A549 (cell line): ENCODE measurements around the gene SEPTIN10. TPM values are rescaled to one million over a fixed set of nuclear protein-coding genes. Genes with fewer than 3 reads are reported as not detected.
A peak's percentile ranks its signal among the peaks of the same experiment; 100 is the strongest.

ENCODE experiments used
- ATAC-seq, 2 experiments: fragments of 200-7000 bp in 1 of 2; fragments of >200 bp in 1 of 2; cut with Nextera tagmentation in 1 of 2; cut with Tn5 transposase in 1 of 2; 3 replicates each; pipeline versions ENCODE4 v1.8.0 to v1.9.1; 2018 to 2020; ENCODE audit warnings: mild to moderate bottlenecking in 1 of 2, moderate library complexity in 1 of 2
- CTCF ChIA-PET: fragments of 300-600 bp; sonication (Branson Sonifier 250); formaldehyde crosslinking; extraction: SDS; loops from one replicate; lab custom pipeline; 2021; ENCODE audit warnings: antibody characterized with exemption, inconsistent platforms; lab: Yijun Ruan, JAX
- POLR2A ChIA-PET: fragments of 350-600 bp; formaldehyde crosslinking; extraction: SDS; loops from one replicate; lab custom pipeline; 2021; ENCODE audit warnings: antibody characterized with exemption, inconsistent platforms; lab: Yijun Ruan, JAX
- DNase-seq, 2 experiments: peaks; one replicate each; pipeline versions ENCODE4 v3.0.0 to v3.0.0-alpha.2; 2011 to 2016; ENCODE audit warnings: low read depth in 1 of 2, low spot score in 1 of 2
- FAIRE-seq: peaks from 2 replicates; lab custom pipeline; 2011; peaks lifted over from hg19 to GRCh38; lab: Jason Lieb, UNC
- H3K27ac ChIP-seq, 2 experiments: fragments of >200 bp; sonication (Bioruptor Twin); formaldehyde crosslinking; 3 replicates each; pipeline ENCODE4 v1.5.1; 2016 to 2017
- H3K4me1 ChIP-seq: fragments of >200 bp; sonication (Bioruptor Twin); formaldehyde crosslinking; 3 replicates; pipeline ENCODE4 v1.6.1; 2016
- H3K4me2 ChIP-seq: fragments of >200 bp; sonication (Bioruptor Twin); formaldehyde crosslinking; 3 replicates; pipeline ENCODE4 v1.6.1; 2016
- H3K4me3 ChIP-seq: fragments of >200 bp; sonication (Bioruptor Twin); formaldehyde crosslinking; 3 replicates; pipeline ENCODE4 v1.5.1; 2016
- H3K9me3 ChIP-seq: fragments of >200 bp; sonication (Bioruptor Twin); formaldehyde crosslinking; 3 replicates; pipeline ENCODE4 v1.6.1; 2016
- BHLHE40 ChIP-seq: IDR thresholded peaks from 2 replicates; pipeline ENCODE4 v1.6.1; 2012; ENCODE audit warnings: low read depth, low read length, inconsistent platforms
- CEBPB ChIP-seq, 2 experiments: fragments of >200 bp in 1 of 2; sonication (Bioruptor Twin) in 1 of 2; formaldehyde crosslinking in 1 of 2; IDR thresholded peaks; 2 replicates each; pipeline ENCODE4 v1.6.1; 2012 to 2016
- EHF ChIP-seq: fragments of 250-450 bp; sonication (Bioruptor Pico); IDR thresholded peaks from 2 replicates; pipeline ENCODE4 v1.5.0; 2020; ENCODE audit warnings: mild to moderate bottlenecking
- EP300 ChIP-seq, 2 experiments: fragments of >200 bp; sonication (Bioruptor Twin); formaldehyde crosslinking; IDR thresholded peaks; 2 replicates in 1 of 2; 3 replicates in 1 of 2; pipeline ENCODE4 v1.6.1; 2016 to 2017
- FOSB ChIP-seq: fragments of 250-450 bp; sonication (Bioruptor Pico); IDR thresholded peaks from 2 replicates; pipeline ENCODE4 v1.5.0; 2020; ENCODE audit warnings: mild to moderate bottlenecking, moderate library complexity
- FOSL2 ChIP-seq, 2 experiments: fragments of 450-650 bp in 1 of 2; fragments of >200 bp in 1 of 2; sonication (Bioruptor Twin) in 1 of 2; formaldehyde crosslinking; IDR thresholded peaks; 2 replicates each; pipeline versions ENCODE4 v1.5.0 to v1.6.1; 2016 to 2020; ENCODE audit warnings: mild to moderate bottlenecking in 1 of 2, moderate library complexity in 1 of 2
- HDAC2 ChIP-seq: fragments of 200-600 bp; sonication (generic); IDR thresholded peaks from 2 replicates; pipeline ENCODE4 v1.6.1; 2016
- HOXA7 ChIP-seq: fragments of 250-450 bp; sonication (Bioruptor Pico); IDR thresholded peaks from 2 replicates; pipeline ENCODE4 v1.5.0; 2020; ENCODE audit warnings: mild to moderate bottlenecking, moderate library complexity
- HOXB13 ChIP-seq: fragments of 250-450 bp; sonication (Bioruptor Pico); IDR thresholded peaks from 2 replicates; pipeline ENCODE4 v1.5.0; 2020; ENCODE audit warnings: low read depth, mild to moderate bottlenecking, moderate library complexity
- HOXB5 ChIP-seq: fragments of 250-450 bp; sonication (Bioruptor Pico); IDR thresholded peaks from 2 replicates; pipeline ENCODE4 v1.5.0; 2020; ENCODE audit warnings: mild to moderate bottlenecking, moderate library complexity
- JUN ChIP-seq, 2 experiments: fragments of >200 bp; sonication (Bioruptor Twin); formaldehyde crosslinking; IDR thresholded peaks; 2 replicates in 1 of 2; 3 replicates in 1 of 2; pipeline ENCODE4 v1.6.1; 2016 to 2017
- JUNB ChIP-seq: fragments of >200 bp; sonication (Bioruptor Twin); formaldehyde crosslinking; IDR thresholded peaks from 2 replicates; pipeline ENCODE4 v1.6.1; 2016
- KDM5A ChIP-seq: fragments of 200-600 bp; sonication (generic); IDR thresholded peaks from 2 replicates; pipeline ENCODE4 v1.6.1; 2016; ENCODE audit warnings: antibody characterized with exemption, mild to moderate bottlenecking
- MAFK ChIP-seq: fragments of 450-650 bp; IDR thresholded peaks from 2 replicates; pipeline ENCODE4 v1.6.1; 2014; ENCODE audit not compliant: partially characterized antibody
- MAZ ChIP-seq: fragments of 150-350 bp; IDR thresholded peaks from 2 replicates; pipeline ENCODE4 v1.6.1; 2014; ENCODE audit warnings: antibody characterized with exemption, low read depth, low read length, borderline replicate concordance
- NFE2L2 ChIP-seq: fragments of 150-350 bp; conservative IDR thresholded peaks from 2 replicates; pipeline ENCODE4 v1.6.1; 2014; ENCODE audit warnings: low read length
- NR3C1 ChIP-seq: fragments of >200 bp; sonication (Bioruptor Twin); formaldehyde crosslinking; IDR thresholded peaks from 3 replicates; pipeline ENCODE4 v1.6.1; 2017
- POLR2A ChIP-seq: IDR thresholded peaks from 2 replicates; pipeline ENCODE4 v1.6.1; 2012; ENCODE audit warnings: mild to moderate bottlenecking, low read length
- RARB ChIP-seq: fragments of 250-450 bp; sonication (Bioruptor Pico); IDR thresholded peaks from 2 replicates; pipeline ENCODE4 v1.8.0; 2021; ENCODE audit warnings: mild to moderate bottlenecking, moderate library complexity
- SMC3 ChIP-seq: fragments of >200 bp; sonication (Bioruptor Twin); formaldehyde crosslinking; IDR thresholded peaks from 3 replicates; pipeline ENCODE4 v1.6.1; 2018; ENCODE audit warnings: inconsistent platforms
- SREBF2 ChIP-seq: fragments of 450-650 bp; IDR thresholded peaks from 2 replicates; pipeline ENCODE4 v1.6.1; 2014; ENCODE audit warnings: mild to moderate bottlenecking, moderate library complexity
- ZNF302 ChIP-seq: fragments of 250-450 bp; sonication (Bioruptor Pico); IDR thresholded peaks from 2 replicates; pipeline ENCODE4 v1.9.0; 2021; ENCODE audit warnings: inconsistent platforms, mild to moderate bottlenecking, moderate library complexity
- WGBS: methylation state at CpG from one replicate; pipeline ENCODE4 v1.1.6; 2017; ENCODE audit errors: missing lambda C conversion rate; 5-methylcytosine and 5-hydroxymethylcytosine counted together
- polyA plus RNA-seq, 4 experiments: library from polyadenylated mRNA; depleted of rRNA in 3 of 4; stranded (reverse); fragments of >200 nt; fragmentation: RNase III in 1 of 4; extraction: RNeasy Plus Mini Kit Qiagen cat#74134 plus additional on column Dnase treatment in 1 of 4; gene quantifications; 2 replicates in 3 of 4; 3 replicates in 1 of 4; pipeline ENCODE4 v1.2.3, GENCODE V29; 2011 to 2017
- TF ChIP-seq, protein P1 (sequence below): fragments of >200 bp; sonication (Bioruptor Twin); formaldehyde crosslinking; IDR thresholded peaks from 3 replicates; pipeline ENCODE4 v1.6.1; 2016
- TF ChIP-seq, protein P2 (sequence below): IDR thresholded peaks from 2 replicates; pipeline ENCODE4 v1.6.1; 2012
- TF ChIP-seq, protein P3 (sequence below): fragments of 150-350 bp; IDR thresholded peaks from 2 replicates; pipeline ENCODE4 v1.6.1; 2014; ENCODE audit warnings: low read depth, mild to moderate bottlenecking, low read length
- TF ChIP-seq, protein P4 (sequence below): fragments of >200 bp; sonication (Bioruptor Twin); formaldehyde crosslinking; IDR thresholded peaks from 2 replicates; pipeline ENCODE4 v1.6.1; 2016

Gene SEPTIN10
- polyA plus RNA-seq, 2 of the 4 experiments (the other 2 are of a cell fraction), result 87.6 to 95.0 TPM

DNA sequence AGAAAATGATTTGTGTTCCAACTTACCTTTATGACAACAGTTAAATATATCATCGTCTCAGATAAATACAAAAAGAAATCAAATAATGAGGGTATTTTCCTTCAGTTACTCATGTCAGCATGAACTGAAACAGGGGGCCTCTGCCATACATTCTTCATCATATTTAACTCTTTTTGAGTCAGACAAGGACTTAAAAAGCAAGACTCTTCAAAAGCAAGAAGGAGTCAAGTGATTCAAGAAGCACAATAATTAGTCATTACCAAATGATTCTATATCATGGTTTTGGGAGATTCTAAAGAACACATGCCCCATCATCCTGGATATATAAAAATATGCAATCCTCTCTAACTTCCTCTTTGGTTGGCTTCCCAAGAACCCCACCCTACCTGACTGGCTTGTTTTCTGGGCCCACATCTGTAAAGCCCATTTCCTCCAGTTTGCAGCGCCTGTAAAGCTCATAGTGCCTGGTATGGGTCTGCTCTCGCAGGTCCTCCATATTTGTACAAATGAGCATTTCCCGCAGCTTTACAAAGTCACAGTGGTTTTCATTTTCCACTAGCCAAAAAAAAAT is 49.7 kb downstream of the SEPTIN10 start:
- Histone ChIP-seq H3K4me1 (peaks cover 56% of the 10 kb centered on the region), H3K9me3 (no peaks in the 10 kb centered on the region), H3K4me3 (no peak overlapping the region), H3K4me2 (no peak overlapping the region), H3K27ac (peak overlapping the region; percentile 69 to 84; a peak in 5 of 6 replicates)
- ATAC-seq (no peak), DNase-seq (no peak), FAIRE-seq (no peak)
- WGBS, result 91% methylated on average over 4 of the region's 4 CpGs
- ChIA-PET CTCF (interaction anchor here (1.4 to 1.9 kb wide), 2 partner anchors 11 to 18 kb away, joined by 3 to 8 read pairs; no protein-coding TSS in a partner anchor), POLR2A (no interaction called here)
- TF ChIP-seq, protein P1, sequence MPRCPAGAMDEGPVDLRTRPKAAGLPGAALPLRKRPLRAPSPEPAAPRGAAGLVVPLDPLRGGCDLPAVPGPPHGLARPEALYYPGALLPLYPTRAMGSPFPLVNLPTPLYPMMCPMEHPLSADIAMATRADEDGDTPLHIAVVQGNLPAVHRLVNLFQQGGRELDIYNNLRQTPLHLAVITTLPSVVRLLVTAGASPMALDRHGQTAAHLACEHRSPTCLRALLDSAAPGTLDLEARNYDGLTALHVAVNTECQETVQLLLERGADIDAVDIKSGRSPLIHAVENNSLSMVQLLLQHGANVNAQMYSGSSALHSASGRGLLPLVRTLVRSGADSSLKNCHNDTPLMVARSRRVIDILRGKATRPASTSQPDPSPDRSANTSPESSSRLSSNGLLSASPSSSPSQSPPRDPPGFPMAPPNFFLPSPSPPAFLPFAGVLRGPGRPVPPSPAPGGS, result no peak
- TF ChIP-seq, protein P2, sequence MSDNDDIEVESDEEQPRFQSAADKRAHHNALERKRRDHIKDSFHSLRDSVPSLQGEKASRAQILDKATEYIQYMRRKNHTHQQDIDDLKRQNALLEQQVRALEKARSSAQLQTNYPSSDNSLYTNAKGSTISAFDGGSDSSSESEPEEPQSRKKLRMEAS, result no peak
- no peak for TF ChIP-seq HOXB5

DNA sequence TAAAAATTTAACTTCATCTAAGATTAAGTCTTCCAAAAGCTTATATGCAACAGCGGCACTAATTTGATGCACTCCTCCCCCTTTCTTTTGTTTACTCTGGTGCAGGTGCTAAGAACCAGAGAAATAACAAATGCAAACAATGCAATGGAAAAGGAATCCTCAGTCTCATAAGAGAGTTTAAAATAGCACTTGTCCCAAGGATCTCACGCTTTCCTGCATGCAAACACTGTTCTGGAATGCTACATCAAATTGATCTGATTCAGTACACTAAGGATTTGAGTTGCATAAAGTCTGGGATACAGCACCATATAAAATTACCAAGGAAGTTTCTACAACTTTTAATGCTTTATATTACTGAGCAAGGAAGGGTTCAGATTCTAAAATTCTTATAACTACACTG is 50.5 kb downstream of the SEPTIN10 start:
- Histone ChIP-seq H3K4me2 (peak overlapping the region; percentile 48; the same call in 2 of the 3 replicates), H3K27ac (peak overlapping the region; percentile 69 to 84; a peak in 5 of 6 replicates), H3K4me1 (peaks cover 63% of the 10 kb centered on the region), H3K9me3 (no peaks in the 10 kb centered on the region), H3K4me3 (no peak overlapping the region)
- TF ChIP-seq HOXB13 (CRISPR knock-in tag), result no peak
- TF ChIP-seq, protein P3, sequence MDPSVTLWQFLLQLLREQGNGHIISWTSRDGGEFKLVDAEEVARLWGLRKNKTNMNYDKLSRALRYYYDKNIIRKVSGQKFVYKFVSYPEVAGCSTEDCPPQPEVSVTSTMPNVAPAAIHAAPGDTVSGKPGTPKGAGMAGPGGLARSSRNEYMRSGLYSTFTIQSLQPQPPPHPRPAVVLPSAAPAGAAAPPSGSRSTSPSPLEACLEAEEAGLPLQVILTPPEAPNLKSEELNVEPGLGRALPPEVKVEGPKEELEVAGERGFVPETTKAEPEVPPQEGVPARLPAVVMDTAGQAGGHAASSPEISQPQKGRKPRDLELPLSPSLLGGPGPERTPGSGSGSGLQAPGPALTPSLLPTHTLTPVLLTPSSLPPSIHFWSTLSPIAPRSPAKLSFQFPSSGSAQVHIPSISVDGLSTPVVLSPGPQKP, result no peak
- TF ChIP-seq BHLHE40, result no peak
- no peak for TF ChIP-seq NFE2L2
- TF ChIP-seq EP300 (IDR thresholded peaks at IDR 0.05), result no peak
- TF ChIP-seq MAZ, result no peak
- TF ChIP-seq ZNF302, result no peak
- no peak for TF ChIP-seq FOSB
- no peak for TF ChIP-seq HOXA7 (CRISPR knock-in tag)
- TF ChIP-seq NR3C1, result no peak
- no peak for TF ChIP-seq SMC3
- TF ChIP-seq, protein P4, sequence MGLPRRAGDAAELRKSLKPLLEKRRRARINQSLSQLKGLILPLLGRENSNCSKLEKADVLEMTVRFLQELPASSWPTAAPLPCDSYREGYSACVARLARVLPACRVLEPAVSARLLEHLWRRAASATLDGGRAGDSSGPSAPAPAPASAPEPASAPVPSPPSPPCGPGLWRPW, result no peak
- DNase-seq (no peak), ATAC-seq (no peak), FAIRE-seq (no peak)
- 49% methylated on average over 2 of the region's 2 CpGs for WGBS
- CTCF ChIA-PET, result interaction anchor here (0.6 to 1.4 kb wide), 3 partner anchors 11 to 59 kb away, joined by 3 read pairs; no protein-coding TSS in a partner anchor
- POLR2A ChIA-PET, result no interaction called here

DNA sequence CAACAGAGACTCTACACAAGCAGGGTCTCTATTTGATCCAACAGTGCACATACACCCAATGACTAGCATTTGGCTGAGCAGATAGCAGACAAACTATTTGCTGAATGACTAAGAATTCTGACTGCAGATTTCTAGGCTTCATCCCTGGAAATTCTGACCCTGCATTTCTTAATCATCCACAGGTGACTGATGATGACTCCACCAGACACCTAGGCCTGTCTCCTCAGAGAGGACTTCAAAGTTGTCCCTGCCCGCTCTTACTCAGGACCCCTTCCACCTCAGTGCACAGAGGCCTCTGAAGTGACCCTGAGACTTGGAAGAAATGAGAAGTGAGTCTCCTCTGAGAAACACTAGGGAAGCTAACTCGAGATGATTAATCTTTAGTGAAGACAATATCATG is 51.3 kb downstream of the SEPTIN10 start:
- Histone ChIP-seq H3K27ac (peak overlapping the region; percentile 69 to 84), H3K9me3 (no peaks in the 10 kb centered on the region), H3K4me2 (peak overlapping the region; percentile 48), H3K4me1 (peaks cover 71% of the 10 kb centered on the region), H3K4me3 (no peak overlapping the region)
- WGBS, result 13% methylated on average over 2 of the region's 2 CpGs
- DNase-seq, result peak; percentile 30 to 64
- CTCF ChIA-PET, result interaction anchor here (1.2 to 1.3 kb wide), 2 partner anchors 13 to 17 kb away, joined by 3 to 5 read pairs; no protein-coding TSS in a partner anchor
- POLR2A ChIA-PET, result no interaction called here
- peak; percentile 75 to 87 for ATAC-seq
- no peak for FAIRE-seq
- TF ChIP-seq SREBF2 (no peak), JUN (IDR thresholded peaks at IDR 0.05) (peak; percentile 41 to 42; a peak in 2 of 5 replicates), HDAC2 (no peak), CEBPB (IDR thresholded peaks at IDR 0.05) (peak in 1 of 2 experiments; percentile 36; a peak in 1 of 4 replicates), FOSL2 (IDR thresholded peaks at IDR 0.05) (peak; percentile 68), FOSL2 (CRISPR knock-in tag; IDR thresholded peaks at IDR 0.05) (peak; percentile 72), POLR2A (no peak), EP300 (IDR thresholded peaks at IDR 0.05) (peak; percentile 37 to 74; a peak in 3 of 5 replicates), JUNB (peak; percentile 82), EHF (no peak), SMC3 (no peak), KDM5A (no peak), MAFK (no peak), RARB (CRISPR knock-in tag) (no peak)
- TF ChIP-seq, protein P2, result no peak
- TF ChIP-seq, protein P4, result no peak
- TF ChIP-seq, protein P1, result no peak
